ENCODE results near the gene SDHC.
"Not testable (repeated sequence)": the region's sequence is repeated elsewhere in the genome, so short reads cannot be mapped to it uniquely, and the experiment has no call there.

Gene SDHC

DNA sequence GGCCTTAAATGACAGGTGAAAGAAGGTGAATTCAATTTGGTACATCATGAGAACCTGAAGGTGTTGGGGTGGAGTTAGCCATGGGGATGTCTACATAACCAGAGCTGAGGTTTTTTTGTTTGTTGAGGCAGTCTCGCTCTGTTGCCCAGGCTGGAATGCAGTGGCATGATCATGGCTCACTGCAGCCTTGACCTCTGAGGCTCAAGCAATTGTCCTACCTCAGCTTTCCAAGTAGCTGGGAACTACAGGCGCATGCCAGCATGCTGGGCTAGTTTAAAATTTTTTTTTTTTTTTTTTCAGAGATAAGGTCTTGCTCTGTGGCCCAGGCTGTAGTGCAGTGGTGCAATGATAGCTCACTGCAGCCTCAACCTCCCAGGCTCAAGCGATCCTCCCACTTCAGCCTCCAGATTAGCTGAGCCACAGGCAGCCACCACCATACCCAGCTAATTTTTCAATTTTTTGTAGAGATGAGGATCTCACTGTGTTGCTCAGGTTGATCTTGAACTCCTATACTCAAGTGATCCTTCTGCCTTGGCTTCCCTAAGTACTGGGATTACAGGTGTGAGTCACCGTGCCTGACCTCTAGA is 2.5 kb upstream of the SDHC start:
- no peak for DNase-seq (ENCODE audit: low read depth)

DNA sequence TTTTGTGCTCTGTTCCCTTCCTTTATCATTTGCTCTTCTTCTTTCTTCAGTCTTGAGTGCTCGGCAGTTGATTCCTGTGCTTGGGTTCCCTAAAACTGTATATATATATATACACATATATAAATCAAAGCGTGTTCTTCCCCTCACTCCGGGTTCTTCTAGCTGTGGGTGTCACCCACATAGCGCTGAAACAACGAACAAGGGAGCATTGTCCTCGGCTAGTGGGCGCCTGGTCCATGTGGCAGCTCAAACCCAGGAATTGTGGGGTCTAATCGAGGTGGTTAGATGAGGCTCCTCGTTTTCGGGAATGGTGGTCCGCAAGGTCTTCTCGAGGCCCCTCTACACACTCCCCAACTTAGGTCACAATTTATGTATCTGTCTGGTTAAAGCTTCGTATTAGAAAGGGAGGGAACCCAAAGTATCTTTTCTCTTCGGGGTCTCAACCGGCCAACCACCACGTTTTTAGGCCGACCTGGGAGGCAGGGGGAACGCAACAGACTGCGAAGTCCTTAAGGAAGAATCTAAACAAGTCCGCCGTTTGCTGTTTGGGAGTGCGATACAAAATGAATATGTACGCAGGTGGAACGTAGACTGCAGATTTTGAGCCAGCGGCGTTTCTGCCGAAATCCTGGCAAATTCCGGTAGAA is 504 bp upstream of the SDHC start:
- DNase-seq (ENCODE audit: low read depth), result no peak

DNA sequence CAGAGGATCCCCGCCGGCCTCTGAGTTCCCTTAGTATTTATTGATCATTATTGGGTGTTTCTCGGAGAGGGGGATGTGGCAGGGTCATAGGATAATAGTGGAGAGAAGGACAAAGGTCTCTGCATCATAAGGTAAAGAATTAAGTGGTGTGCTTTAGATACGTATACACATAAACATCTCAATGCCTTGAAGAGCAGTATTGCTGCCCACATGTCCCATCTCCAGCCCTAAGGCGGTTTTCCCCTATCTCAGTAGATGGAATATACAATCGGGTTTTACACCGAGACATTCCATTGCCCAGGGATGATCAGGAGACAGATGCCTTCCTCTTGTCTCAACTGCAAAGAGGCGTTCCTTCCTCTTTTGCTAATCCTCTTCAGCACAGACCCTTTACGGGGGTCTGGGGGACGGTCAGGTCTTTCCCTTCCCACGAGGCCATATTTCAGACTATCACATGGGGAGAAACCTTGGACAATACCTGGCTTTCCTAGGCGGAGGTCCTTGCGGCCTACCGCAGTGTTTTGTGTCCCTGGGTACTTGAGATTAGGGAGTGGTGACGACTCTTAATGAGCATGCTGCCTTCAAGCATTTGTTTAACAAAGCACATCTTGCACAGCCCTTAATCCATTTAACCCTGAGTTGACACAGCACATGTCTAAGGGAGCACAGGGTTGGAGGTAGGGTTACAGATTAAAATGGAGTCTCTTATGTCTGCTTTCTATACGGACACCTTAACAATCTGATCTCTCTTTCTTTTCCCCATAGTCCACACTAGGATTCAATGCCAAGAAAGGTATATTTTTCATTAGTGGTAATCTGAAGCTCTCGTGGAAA is 1.9 kb downstream of the SDHC start:
- not testable (repeated sequence) for DNase-seq (ENCODE audit: low read depth)

DNA sequence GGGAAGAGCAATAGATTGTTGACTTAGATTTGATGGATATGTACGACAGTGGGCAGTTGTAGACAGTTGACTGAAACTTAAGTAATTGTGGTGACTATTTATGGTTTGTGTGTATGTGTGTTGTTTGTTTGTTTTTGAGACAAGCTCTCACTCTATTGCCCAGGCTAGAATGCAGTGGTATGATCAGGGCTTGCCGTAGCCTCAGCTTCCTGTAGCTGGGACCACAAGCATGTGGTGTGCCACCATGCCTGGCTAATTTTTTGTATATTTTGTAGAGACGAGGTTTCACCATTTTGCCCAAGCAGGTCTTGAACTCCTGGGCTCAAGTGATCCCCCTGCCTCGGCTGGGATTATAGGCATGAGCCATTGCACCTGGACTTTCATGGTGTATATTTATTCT is 9.8 kb downstream of the SDHC start:
- DNase-seq (ENCODE audit: low read depth), result no peak

DNA sequence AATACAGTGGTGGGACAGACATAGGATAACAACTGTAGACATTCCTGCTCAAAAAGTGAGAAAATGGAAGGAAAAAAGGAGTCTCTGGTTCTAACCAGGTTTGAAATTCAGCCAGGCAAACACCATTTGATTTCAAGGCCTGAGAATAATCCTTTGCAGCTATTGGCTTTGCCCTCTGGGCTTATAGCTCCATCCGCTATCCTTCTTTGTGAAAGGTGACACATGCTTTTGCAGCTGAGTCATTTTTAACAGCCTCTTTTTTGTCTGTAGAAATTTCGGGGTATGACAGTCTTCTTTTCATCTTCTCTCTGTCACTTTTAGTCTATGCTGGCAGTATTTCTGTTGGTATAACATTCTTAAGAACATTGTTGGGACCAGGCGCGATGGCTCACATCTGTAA is 16.2 kb downstream of the SDHC start:
- DNase-seq (ENCODE audit: low read depth), result no peak

DNA sequence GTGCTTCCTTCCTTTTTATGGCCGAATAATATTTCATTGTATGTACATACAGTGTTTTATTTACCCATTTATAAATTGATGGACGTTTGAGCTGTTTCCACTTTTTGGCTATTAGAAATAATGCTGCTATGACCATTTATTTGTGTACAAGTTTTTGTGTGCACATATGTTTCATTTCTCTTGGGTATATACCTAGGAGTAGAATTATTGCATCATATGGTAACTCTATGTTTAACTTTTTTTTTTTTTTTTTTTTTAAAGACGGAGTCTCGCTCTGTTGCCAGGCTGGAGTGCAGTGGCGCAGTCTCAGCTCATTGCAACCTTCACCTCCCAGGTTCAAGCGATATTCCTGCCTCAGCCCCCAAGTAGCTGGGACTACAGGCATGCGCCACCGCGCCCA is 19.0 kb downstream of the SDHC start:
- DNase-seq (ENCODE audit: low read depth), result no peak

DNA sequence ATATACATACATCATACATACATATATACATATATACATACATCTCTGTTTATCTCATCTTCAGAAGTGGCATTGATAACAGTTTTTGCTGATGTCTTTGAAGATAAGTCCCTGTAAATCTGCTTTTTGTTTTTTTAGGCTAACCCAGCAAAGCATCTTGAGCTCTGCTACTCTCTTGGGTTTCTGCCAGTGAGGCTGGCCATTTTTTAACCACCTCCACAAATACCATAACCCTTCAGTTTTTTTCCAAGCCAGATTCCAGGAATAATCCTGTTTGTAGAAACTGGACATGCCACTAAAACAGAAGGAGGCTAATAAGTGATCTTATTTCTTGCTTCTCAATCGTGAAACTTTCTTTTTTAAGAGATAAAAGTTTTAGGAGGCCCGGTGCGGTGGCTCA is 21.6 kb downstream of the SDHC start:
- DNase-seq (ENCODE audit: low read depth), result peak; percentile 10

DNA sequence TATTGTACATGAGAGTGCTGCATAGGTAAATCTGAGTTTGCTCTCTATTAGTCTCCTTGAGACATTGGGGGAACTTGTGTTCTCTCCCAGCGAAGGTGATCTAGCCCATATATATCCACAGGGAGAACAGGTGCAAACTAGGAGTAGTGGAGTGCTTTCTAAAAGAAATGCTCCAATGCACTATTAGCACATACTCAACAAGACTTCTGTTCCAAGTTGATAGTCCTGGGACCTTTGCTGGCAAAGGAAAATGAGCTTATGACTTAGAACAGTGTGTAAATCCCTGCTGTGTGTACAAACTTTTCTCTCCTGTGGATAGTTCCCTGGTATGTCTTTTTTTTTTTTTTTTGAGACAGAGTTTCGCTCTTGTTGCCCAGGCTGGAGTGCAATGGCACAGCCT is 28.0 kb downstream of the SDHC start:
- DNase-seq (ENCODE audit: low read depth), result no peak

DNA sequence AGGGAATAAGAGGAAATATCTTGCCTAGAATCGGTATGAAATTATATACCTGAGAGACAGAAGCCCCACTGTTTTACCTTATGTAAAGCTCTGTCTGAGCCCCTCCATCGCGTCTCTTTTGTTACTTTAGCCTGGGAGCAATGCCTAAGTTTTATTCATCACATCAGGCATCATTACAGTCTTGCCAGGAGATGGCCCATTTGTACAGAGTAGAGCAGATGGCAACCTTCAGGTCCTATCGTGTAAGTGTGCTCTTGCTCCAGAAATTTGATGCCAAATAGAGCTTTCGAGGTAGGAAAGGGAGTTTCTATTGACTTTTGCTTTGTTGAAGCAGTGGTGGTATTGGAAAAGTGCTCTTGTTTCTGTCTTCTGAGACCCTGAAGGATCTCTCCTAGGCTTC is 28.6 kb downstream of the SDHC start:
- DNase-seq (ENCODE audit: low read depth), result no peak

DNA sequence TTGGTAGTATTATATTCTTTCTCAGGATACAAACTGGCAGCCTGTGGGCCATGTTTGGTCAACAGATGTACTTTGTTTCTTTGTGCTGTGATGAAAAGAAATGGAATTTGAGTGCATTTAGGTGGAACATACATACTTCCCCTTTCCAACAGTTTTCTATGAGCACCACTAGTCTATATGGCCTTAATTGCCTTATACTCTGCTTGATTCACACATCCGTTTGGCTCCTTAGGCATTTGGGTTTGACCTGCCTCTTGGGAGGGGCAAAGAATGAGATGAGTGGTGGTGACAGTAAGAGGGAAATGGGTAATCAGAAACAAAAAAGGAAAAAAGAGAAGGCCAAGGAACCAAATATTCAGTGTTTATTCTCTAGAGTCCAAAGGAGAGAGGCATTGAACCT is 36.5 kb downstream of the SDHC start:
- no peak for DNase-seq (ENCODE audit: low read depth)

DNA sequence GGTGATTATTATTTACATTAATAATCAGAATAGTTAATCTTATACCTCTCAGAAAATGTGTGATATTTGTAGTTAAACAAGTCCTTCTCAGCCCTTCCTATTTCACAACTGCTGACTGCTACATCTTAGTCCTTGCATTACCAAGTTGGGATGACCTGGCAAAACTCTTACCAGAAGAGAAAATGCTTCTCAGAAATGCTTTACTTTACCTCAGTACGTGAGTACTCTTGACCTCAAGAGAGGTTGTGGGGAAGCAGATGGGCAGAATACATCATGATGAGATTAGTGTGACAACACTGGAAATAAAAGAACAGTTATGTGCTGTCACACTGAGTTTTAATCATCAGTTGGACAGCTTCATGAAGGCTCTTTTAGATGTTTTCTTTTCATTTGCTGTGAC is 37.3 kb downstream of the SDHC start:
- DNase-seq (ENCODE audit: low read depth), result peak; percentile 62

DNA sequence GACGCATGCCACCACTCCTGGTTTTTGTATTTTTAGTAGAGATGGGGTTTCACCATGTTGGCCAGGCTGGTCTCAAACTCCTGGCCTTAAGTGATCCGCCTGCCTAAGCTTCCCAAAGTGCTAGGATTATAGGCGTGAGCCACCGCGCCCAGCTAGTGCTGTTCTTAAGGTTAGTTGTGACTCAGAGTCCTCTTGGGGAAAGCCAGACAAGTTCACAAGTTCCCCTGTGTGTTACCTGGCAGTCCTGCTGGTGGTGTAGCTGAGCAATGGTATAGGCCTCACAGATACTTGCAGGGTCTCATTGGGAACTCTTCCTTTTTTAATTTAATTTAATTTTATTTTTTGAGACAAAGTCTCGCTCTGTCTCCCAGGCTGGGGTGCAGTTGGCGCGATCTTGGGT is 42.9 kb downstream of the SDHC start:
- DNase-seq (ENCODE audit: low read depth), result no peak

DNA sequence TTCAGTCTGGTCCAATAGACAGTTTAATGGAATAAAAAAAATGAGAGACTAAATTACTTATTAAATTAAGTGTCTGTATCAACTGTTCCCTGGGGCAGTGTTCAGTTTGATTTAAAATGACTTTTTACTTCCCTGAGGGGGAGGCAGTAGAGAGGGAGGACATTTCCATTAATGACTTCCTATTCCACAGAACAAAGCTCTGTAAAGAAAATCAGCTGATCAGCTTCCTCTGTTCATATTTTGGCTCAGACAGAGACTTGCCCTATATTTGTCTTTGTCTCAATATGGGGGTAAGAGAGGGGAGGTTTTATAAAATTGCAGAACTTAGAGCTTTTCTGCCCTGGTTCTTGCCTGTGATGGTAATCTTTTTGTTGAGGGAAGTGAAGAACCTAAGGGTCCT is 45.1 kb downstream of the SDHC start:
- no peak for DNase-seq (ENCODE audit: low read depth)

DNA sequence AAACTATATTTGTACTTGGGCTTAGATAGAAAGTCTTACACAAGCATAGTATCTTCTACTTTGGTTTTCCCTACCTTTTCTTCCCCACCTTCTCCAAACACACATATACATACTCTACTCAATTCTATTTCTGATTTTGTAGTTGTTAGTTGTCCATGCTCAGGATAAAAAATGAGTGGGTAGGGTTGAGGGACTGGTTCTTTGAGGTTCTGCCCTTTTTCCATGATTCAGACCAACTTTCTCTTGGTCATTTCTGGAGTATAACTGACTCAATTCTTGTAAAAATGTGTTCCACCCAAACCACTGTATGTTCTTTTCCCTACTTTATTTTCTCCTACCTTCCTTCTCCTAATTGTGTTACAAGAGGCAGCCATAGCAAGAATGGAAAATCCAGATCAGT is 50.2 kb downstream of the SDHC start:
- DNase-seq (ENCODE audit: low read depth), result no peak

DNA sequence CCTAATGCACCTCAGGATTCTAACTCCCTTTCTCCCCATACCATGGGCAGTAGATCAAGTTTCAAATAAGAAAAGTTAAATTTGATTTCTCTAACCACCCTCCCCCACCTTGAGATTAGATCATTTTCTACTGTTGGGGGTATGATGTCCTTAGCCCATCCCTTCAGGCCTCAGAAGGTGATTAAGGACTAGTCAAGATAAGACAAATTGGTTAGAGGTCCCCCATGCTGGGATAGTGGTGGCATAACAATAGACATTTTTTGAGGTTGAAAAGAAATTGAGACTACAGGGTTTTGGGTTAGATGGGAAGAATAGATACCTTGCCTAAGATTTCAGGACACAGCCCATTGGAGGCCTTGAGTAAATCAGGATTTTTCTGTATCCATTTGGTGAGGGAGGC is 51.0 kb downstream of the SDHC start:
- no peak for DNase-seq (ENCODE audit: low read depth)

DNA sequence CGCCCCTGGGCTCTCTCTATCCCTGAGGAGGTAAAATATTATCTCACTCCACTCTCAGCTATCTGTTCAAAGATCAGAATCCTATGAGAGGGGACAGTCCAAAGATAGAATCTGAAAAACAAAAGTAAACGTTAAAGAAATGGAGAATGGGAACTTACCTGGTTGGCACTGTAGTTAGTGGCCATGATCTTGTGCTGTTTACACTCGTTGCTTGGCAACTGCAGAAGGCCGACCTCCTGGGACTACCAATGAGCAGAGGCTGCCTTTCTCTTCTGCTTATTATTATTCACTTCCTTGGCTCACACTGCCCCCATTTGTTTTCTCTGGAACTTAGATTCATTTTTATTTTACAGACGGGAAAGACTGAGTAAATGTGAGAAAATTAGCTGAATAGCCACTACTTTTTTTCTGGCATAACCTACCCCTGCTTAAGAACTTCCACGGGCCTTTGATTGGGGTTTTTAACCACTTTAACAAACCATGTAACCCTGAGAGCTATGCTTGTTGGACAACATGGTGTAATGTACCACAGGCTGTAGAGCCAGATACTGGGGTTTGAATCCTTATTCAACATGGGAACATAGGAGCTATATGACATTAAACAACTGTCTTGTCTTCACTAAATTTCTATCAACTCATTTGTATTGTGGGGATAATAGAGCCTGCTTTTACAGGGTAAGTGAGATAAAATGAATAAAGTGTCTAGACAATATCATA is 53.7 kb downstream of the SDHC start, which contains the start of gene CFAP126:
CFAP126 (minus strand) TSS at position 193 of the 717 bp plus-strand sequence; CDS start at position 185, 8 bp downstream.
- DNase-seq (ENCODE audit: low read depth), result peak; percentile 84

DNA sequence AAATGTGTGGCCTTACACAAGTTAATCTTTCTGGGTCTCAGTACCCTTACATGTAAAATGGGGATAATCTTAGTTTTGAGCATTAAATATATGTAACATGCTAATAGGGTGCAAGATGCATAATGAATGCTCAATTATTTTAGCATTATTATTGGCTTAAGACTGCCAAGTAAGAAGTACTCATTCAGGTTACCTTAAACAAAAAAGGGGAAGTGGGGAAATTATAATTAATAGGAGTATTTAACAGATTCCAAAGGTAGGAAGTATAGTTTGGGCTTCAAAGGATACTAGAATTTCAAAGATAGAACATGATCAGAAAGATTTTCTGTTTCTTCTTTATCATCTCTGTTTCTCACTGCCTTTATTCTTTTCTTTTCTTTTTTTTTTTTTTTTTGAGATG is 59.3 kb downstream of the SDHC start:
- DNase-seq (ENCODE audit: low read depth), result no peak

DNA sequence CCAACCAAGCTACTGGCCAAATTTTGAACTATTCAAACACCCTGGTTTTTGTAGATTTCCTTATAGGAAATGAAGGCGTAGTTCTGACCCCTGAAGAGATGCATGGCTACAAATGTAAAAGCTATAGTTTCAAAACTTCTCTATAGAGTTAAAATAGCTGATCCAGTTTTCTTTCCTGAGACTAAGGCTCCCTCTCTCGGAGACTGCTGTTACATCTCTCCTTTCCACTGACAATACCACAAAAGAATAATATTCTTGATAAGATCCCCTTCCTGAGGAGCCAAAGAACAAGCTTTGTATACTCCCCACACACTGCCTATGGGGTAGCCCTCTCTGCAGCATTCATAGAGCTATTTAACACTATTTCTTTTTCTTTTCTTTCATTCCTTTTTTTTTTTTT is 60.2 kb downstream of the SDHC start:
- peak; percentile 24 for DNase-seq (ENCODE audit: low read depth)

DNA sequence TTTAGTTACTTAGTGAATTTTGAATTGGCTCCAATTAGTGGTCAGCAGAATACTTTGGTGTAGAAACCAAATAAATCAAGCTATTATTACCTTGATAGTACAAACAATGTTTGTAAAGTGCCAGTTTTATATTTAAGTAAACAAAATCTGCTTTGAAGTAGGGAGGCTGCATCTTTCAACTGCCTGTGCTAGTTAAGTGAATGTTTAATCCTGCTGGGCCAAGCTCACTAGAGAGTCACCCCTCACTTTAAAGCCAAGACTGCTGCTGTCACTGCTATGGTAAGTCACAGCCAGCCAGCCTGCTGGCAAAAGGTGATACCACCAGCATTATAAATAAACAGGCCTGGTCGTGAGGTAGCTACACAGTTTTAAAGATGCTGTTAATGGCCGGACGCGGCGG is 63.8 kb downstream of the SDHC start:
- DNase-seq (ENCODE audit: low read depth), result no peak

DNA sequence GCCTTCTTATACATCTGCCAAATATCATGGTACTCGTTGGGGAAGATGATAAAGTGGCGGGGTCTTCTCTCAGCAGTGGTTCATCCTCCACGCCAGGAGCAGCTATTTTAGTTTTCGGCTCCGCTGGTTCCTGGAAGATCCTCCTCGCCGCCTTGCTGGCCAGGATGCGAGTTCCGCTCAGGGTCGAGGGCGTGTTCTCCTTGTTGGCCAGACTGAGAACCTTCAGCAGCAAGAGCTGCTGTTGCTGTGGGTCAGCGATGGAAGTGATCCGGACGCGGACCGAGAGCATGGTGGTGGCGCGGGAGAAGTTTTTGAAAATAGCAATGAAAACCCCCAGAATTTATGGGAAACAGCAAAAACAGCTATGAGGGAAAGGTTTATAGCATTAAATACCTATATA is 64.9 kb downstream of the SDHC start:
- peak; percentile 13 for DNase-seq (ENCODE audit: low read depth)

DNA sequence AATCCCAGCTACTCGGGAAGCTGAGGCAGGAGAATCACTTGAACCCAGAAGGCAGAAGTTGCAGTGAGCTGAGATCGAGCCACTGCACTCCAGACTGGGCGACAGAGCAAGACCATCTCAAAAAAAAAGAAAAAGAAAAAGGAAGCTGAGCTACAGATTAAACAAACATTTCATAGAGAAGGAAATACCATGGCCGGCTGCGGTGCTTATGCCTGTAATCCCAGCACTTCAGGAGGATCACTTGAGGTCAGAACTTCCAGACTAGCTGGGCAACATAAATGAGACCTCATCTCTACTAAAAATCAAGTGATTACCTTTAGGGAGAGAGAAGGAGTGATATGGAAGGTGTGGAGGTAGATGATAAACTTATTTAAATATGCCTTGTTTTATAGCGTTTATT is 67.5 kb downstream of the SDHC start:
- no peak for DNase-seq (ENCODE audit: low read depth)

DNA sequence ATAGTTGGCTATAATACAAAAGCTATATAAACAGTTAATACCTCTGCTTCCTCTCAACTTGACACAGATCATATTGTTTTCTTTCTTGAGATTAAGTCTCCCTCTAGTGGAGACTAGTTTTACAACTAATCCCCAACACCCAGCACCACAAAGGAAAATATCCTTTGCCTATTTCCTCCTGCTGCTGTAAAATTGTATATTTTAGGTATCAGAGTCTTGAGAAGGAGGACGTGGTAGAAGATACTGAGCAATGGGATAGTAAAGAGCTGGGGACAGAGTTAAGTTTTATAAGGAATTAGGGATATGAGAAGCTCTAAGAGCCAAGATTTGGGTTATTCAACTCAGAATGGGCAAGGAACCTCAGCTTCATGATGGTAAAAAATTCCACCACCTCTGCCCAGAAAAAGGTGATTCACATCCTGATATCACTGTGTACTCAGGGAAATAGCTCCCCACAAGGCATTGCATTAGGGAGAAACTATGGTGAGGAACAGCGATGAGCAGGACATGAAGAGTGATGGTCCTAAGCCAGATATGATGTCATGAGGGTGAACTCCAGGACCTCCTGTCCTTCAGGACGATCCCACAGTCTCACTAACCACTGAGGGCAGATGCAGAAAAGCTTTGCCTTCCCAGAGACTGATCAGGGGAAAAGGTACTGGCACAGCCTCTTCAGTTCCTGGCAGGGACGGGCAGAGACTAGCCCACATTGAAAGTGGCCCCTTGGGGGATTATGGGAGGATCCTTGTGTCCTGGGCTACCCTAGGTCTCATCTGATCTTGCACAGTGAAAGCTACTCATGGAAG is 68.2 kb downstream of the SDHC start:
- peak; percentile 89 for DNase-seq (ENCODE audit: low read depth)
